H1 (cell line): ENCODE measurements around the gene LYL1.

Source experiments
- CHD2 ChIP-seq: IDR thresholded peaks from 2 replicates; pipeline ENCODE4 v1.6.1; 2012; ENCODE audit warnings: low read length, improper control_type of control experiment
- EP300 ChIP-seq, 2 experiments: IDR thresholded peaks; 1 replicate in 1 of 2; 2 replicates in 1 of 2; pipeline ENCODE4 v1.6.1; 2011 to 2012; ENCODE audit warnings: low read depth in 2 of 2, low read length in 2 of 2, mild to moderate bottlenecking in 2 of 2, borderline replicate concordance in 1 of 2, inconsistent platforms in 1 of 2, moderate library complexity in 1 of 2
- HDAC6 ChIP-seq: IDR thresholded peaks from one replicate; pipeline ENCODE4 v1.7.1; 2012; ENCODE audit warnings: low read depth, mild to moderate bottlenecking, inconsistent platforms, low read length, moderate library complexity
- NANOG ChIP-seq: IDR thresholded peaks from 2 replicates; pipeline ENCODE4 v1.6.1; 2011; ENCODE audit warnings: low read length, low read depth, mild to moderate bottlenecking, inconsistent platforms; ENCODE audit not compliant: insufficient read depth, poor library complexity, severe bottlenecking
- POLR2AphosphoS5 ChIP-seq: IDR thresholded peaks from 2 replicates; pipeline ENCODE4 v1.6.1; 2011; ENCODE audit warnings: low read depth, low read length
- TF ChIP-seq, protein P1 (sequence below), 3 experiments: IDR thresholded peaks; 1 replicate in 2 of 3; 2 replicates in 1 of 3; pipeline versions ENCODE4 v1.5.1 to v1.6.1; 2011; ENCODE audit warnings: low read length in 3 of 3, mild to moderate bottlenecking in 3 of 3, inconsistent platforms in 2 of 3, low read depth in 1 of 3, moderate library complexity in 1 of 3; ENCODE audit not compliant: insufficient read depth in 1 of 3; ENCODE audit errors: control extremely low read depth in 1 of 3
- TF ChIP-seq, protein P2 (sequence below): IDR thresholded peaks from 2 replicates; pipeline ENCODE4 v1.6.1; 2012; ENCODE audit warnings: low read length, inconsistent platforms
- TF ChIP-seq, protein P3 (sequence below): IDR thresholded peaks from 2 replicates; pipeline ENCODE4 v1.6.1; 2011; ENCODE audit warnings: low read depth, mild to moderate bottlenecking, low read length; ENCODE audit not compliant: insufficient read depth
- TF ChIP-seq, protein P4 (sequence below): IDR thresholded peaks from 2 replicates; pipeline ENCODE4 v1.6.1; 2011; ENCODE audit warnings: low read length, improper control_type of control experiment

DNA sequence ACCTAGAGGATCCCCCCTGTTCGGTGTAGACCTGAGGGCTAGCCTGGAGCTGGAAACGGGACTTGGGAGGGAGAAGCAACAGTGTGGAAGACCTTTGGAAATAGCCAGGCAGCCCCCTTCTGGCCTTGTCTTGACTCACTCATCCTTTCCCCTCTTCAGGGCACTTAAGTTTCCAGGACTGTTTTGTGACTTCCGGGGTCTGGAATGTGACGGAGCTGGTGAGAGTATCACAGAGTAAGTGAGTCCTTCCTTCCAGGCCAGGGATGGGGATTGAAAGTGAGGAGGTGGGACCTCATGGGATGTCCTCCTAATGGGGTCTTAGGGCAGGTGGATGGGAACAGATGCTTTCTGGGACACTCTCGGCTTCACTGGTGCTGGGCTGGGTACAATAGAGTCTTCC lies 29.4 kb downstream of the LYL1 start:
- TF ChIP-seq POLR2AphosphoS5: no peak
- TF ChIP-seq, protein P1, sequence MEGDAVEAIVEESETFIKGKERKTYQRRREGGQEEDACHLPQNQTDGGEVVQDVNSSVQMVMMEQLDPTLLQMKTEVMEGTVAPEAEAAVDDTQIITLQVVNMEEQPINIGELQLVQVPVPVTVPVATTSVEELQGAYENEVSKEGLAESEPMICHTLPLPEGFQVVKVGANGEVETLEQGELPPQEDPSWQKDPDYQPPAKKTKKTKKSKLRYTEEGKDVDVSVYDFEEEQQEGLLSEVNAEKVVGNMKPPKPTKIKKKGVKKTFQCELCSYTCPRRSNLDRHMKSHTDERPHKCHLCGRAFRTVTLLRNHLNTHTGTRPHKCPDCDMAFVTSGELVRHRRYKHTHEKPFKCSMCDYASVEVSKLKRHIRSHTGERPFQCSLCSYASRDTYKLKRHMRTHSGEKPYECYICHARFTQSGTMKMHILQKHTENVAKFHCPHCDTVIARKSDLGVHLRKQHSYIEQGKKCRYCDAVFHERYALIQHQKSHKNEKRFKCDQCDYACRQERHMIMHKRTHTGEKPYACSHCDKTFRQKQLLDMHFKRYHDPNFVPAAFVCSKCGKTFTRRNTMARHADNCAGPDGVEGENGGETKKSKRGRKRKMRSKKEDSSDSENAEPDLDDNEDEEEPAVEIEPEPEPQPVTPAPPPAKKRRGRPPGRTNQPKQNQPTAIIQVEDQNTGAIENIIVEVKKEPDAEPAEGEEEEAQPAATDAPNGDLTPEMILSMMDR (IDR thresholded peaks at IDR 0.05; ENCODE audit: control extremely low read depth in 1 of 3, insufficient read depth in 1 of 3, low read depth in 1 of 3, low read length in 3 of 3): no peak
- TF ChIP-seq, protein P2, sequence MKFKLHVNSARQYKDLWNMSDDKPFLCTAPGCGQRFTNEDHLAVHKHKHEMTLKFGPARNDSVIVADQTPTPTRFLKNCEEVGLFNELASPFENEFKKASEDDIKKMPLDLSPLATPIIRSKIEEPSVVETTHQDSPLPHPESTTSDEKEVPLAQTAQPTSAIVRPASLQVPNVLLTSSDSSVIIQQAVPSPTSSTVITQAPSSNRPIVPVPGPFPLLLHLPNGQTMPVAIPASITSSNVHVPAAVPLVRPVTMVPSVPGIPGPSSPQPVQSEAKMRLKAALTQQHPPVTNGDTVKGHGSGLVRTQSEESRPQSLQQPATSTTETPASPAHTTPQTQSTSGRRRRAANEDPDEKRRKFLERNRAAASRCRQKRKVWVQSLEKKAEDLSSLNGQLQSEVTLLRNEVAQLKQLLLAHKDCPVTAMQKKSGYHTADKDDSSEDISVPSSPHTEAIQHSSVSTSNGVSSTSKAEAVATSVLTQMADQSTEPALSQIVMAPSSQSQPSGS: no peak
- TF ChIP-seq, protein P3, sequence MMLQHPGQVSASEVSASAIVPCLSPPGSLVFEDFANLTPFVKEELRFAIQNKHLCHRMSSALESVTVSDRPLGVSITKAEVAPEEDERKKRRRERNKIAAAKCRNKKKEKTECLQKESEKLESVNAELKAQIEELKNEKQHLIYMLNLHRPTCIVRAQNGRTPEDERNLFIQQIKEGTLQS: no peak
- TF ChIP-seq NANOG: no peak
- no peak for TF ChIP-seq HDAC6
- no peak for TF ChIP-seq EP300 (IDR thresholded peaks at IDR 0.05; ENCODE audit: borderline replicate concordance in 1 of 2, low read depth in 2 of 2, low read length in 2 of 2)
- no peak for TF ChIP-seq CHD2
- TF ChIP-seq, protein P4, sequence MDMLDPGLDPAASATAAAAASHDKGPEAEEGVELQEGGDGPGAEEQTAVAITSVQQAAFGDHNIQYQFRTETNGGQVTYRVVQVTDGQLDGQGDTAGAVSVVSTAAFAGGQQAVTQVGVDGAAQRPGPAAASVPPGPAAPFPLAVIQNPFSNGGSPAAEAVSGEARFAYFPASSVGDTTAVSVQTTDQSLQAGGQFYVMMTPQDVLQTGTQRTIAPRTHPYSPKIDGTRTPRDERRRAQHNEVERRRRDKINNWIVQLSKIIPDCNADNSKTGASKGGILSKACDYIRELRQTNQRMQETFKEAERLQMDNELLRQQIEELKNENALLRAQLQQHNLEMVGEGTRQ: no peak
